ENCODE measurements around the gene QTRT2. TPM values are rescaled to one million over a fixed set of nuclear protein-coding genes. Genes with fewer than 3 reads are reported as not detected.

Gene QTRT2
- polyA plus RNA-seq, 2 of the 4 experiments (the other 2 are of a cell fraction), result 23.5 to 33.9 TPM

DNA sequence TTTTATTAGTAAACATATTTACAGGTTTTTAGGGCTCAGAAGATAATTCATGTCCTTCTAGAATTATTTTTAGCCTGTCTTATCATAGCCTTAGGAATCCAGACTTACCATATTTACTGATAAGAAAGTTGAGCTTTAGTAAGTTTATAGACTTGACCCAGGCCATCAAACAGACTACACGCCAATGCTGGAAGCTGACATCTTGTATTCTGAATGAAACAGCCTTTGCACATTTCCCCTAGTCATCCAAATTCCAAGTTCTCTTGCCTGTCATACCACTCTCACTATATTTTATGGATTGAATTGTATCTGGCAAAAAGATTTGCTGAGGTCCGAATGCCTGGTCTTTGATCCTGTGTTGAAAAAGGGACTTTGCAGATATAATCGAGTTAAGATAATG is 63.7 kb downstream of the QTRT2 start:
- FAIRE-seq, result no peak
- TF ChIP-seq SMC3 (IDR thresholded peaks at IDR 0.05), result no peak
- TF ChIP-seq EHF (CRISPR knock-in tag; IDR thresholded peaks at IDR 0.05), result no peak
- TF ChIP-seq, protein P1, sequence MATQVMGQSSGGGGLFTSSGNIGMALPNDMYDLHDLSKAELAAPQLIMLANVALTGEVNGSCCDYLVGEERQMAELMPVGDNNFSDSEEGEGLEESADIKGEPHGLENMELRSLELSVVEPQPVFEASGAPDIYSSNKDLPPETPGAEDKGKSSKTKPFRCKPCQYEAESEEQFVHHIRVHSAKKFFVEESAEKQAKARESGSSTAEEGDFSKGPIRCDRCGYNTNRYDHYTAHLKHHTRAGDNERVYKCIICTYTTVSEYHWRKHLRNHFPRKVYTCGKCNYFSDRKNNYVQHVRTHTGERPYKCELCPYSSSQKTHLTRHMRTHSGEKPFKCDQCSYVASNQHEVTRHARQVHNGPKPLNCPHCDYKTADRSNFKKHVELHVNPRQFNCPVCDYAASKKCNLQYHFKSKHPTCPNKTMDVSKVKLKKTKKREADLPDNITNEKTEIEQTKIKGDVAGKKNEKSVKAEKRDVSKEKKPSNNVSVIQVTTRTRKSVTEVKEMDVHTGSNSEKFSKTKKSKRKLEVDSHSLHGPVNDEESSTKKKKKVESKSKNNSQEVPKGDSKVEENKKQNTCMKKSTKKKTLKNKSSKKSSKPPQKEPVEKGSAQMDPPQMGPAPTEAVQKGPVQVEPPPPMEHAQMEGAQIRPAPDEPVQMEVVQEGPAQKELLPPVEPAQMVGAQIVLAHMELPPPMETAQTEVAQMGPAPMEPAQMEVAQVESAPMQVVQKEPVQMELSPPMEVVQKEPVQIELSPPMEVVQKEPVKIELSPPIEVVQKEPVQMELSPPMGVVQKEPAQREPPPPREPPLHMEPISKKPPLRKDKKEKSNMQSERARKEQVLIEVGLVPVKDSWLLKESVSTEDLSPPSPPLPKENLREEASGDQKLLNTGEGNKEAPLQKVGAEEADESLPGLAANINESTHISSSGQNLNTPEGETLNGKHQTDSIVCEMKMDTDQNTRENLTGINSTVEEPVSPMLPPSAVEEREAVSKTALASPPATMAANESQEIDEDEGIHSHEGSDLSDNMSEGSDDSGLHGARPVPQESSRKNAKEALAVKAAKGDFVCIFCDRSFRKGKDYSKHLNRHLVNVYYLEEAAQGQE (IDR thresholded peaks at IDR 0.05), result no peak
- no peak for TF ChIP-seq RARB (CRISPR knock-in tag; IDR thresholded peaks at IDR 0.05)
- TF ChIP-seq, protein P2, sequence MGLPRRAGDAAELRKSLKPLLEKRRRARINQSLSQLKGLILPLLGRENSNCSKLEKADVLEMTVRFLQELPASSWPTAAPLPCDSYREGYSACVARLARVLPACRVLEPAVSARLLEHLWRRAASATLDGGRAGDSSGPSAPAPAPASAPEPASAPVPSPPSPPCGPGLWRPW (IDR thresholded peaks at IDR 0.05), result no peak
- no peak for TF ChIP-seq RCOR1 (IDR thresholded peaks at IDR 0.05; ENCODE audit: low read depth, low read length)
- TF ChIP-seq, protein P3, sequence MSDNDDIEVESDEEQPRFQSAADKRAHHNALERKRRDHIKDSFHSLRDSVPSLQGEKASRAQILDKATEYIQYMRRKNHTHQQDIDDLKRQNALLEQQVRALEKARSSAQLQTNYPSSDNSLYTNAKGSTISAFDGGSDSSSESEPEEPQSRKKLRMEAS (IDR thresholded peaks at IDR 0.05), result no peak
- no peak for ATAC-seq
- no peak overlapping the region for H3K4me2 ChIP-seq
- no peak overlapping the region for H3K27ac ChIP-seq
- no peak for DNase-seq (ENCODE audit: low read depth in 1 of 2, low spot score in 1 of 2)
- H3K4me1 ChIP-seq, result no peaks in the 10 kb centered on the region
- H3K9me3 ChIP-seq, result no peaks in the 10 kb centered on the region
- no peak overlapping the region for H3K4me3 ChIP-seq
- ChIA-PET POLR2A (no interaction called here), CTCF (no interaction called here)
- WGBS (ENCODE audit: missing lambda C conversion rate), result 82% methylated on average over 3 of the region's 3 CpGs

DNA sequence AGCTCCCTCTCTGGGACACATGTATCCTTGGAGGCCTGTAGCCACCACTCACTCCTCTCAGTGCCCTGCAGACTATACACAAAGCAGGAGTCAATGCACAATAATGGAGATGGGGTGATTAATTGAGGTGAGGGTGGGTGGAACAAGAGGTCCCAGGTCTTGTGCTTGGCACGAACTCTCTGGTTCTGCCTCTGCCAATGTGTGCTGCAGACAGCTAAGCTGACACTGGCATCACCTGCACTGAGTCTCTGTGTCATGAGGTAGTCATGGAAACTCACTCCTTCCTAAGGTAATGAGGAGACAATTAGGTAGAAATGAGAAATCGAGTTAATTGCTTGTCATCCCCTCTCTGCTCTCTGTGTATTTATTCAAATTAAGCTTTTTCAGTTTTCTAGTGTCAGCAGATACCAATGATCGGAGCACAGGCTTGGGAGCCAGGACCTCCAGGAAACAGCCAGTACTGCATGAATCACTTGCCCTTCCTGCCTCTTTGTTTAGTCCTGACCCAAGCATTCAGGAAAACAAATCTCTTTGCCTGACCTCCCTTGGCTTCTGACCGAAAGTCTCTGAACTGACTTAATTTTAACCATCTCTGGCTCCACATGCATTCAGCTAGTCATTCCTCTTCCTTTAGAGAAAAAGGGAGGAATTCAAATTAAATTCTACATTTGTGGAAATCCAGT is 65.6 kb downstream of the QTRT2 start:
- H3K4me1 ChIP-seq, result no peaks in the 10 kb centered on the region
- no peak for TF ChIP-seq HOXB13 (CRISPR knock-in tag; IDR thresholded peaks at IDR 0.05; ENCODE audit: low read depth)
- no peak for TF ChIP-seq FOSB (CRISPR knock-in tag; IDR thresholded peaks at IDR 0.05)
- TF ChIP-seq, protein P4, sequence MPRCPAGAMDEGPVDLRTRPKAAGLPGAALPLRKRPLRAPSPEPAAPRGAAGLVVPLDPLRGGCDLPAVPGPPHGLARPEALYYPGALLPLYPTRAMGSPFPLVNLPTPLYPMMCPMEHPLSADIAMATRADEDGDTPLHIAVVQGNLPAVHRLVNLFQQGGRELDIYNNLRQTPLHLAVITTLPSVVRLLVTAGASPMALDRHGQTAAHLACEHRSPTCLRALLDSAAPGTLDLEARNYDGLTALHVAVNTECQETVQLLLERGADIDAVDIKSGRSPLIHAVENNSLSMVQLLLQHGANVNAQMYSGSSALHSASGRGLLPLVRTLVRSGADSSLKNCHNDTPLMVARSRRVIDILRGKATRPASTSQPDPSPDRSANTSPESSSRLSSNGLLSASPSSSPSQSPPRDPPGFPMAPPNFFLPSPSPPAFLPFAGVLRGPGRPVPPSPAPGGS (IDR thresholded peaks at IDR 0.05), result no peak
- TF ChIP-seq, protein P5, sequence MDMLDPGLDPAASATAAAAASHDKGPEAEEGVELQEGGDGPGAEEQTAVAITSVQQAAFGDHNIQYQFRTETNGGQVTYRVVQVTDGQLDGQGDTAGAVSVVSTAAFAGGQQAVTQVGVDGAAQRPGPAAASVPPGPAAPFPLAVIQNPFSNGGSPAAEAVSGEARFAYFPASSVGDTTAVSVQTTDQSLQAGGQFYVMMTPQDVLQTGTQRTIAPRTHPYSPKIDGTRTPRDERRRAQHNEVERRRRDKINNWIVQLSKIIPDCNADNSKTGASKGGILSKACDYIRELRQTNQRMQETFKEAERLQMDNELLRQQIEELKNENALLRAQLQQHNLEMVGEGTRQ (IDR thresholded peaks at IDR 0.05), result no peak
- no peak for TF ChIP-seq KDM5A (IDR thresholded peaks at IDR 0.05)
- no peak for TF ChIP-seq MAFK (IDR thresholded peaks at IDR 0.05; ENCODE audit: partially characterized antibody)
- TF ChIP-seq ZNF302 (CRISPR knock-in tag; IDR thresholded peaks at IDR 0.05), result no peak
- no peak for TF ChIP-seq TFCP2L1 (CRISPR knock-in tag; IDR thresholded peaks at IDR 0.05)
- TF ChIP-seq RARB (CRISPR knock-in tag; IDR thresholded peaks at IDR 0.05), result no peak
- POLR2A ChIA-PET, result no interaction called here
- H3K9me3 ChIP-seq, result no peaks in the 10 kb centered on the region
- 51% methylated on average over 4 of the region's 4 CpGs for WGBS (ENCODE audit: missing lambda C conversion rate)
- CTCF ChIA-PET, result interaction anchor here (0.6 kb wide), 1 partner anchor 378 kb away, joined by 3 read pairs; no protein-coding TSS in a partner anchor
- FAIRE-seq (no peak), ATAC-seq (0 out of 6 replicates have a peak, but pooled peaks of 1 of the 2 experiments have one; percentile 22), DNase-seq (ENCODE audit: low read depth in 1 of 2, low spot score in 1 of 2) (no peak)
- no peak overlapping the region for H3K27ac ChIP-seq
- no peak overlapping the region for H3K4me2 ChIP-seq
- no peak overlapping the region for H3K4me3 ChIP-seq

DNA sequence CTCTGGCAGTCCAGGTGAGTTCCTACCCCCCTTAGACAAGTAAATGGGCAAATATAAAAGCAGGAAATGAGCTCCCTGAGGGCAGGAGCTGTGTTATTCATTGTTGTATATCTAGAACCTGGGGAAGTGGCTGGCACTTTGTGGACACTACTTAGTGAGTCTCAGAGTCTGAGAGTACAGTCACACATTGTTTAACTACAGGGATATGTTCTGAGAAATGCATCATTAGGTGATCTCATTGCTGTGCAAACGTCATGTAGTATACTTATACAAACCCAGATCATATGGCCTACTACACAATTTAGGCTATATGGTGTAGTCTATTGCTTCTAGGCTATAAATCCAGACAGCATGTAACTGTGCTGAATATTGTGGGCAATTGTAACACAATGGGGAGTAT is 69.9 kb downstream of the QTRT2 start:
- ChIA-PET CTCF (no interaction called here), POLR2A (no interaction called here)
- no peak overlapping the region for H3K4me3 ChIP-seq
- ATAC-seq (no peak), DNase-seq (ENCODE audit: low read depth in 1 of 2, low spot score in 1 of 2) (no peak), FAIRE-seq (no peak)
- H3K9me3 ChIP-seq, result no peaks in the 10 kb centered on the region
- TF ChIP-seq EHF (CRISPR knock-in tag; IDR thresholded peaks at IDR 0.05), result no peak
- no peak for TF ChIP-seq NPAS2 (CRISPR knock-in tag; IDR thresholded peaks at IDR 0.05; ENCODE audit: borderline replicate concordance)
- TF ChIP-seq TFCP2L1 (CRISPR knock-in tag; IDR thresholded peaks at IDR 0.05), result no peak
- no peak for TF ChIP-seq KDM5A (IDR thresholded peaks at IDR 0.05)
- TF ChIP-seq ZC3H11A (IDR thresholded peaks at IDR 0.05), result no peak
- TF ChIP-seq HEYL (CRISPR knock-in tag; IDR thresholded peaks at IDR 0.05), result no peak
- TF ChIP-seq JUN (IDR thresholded peaks at IDR 0.05), result no peak
- TF ChIP-seq HOXB5 (CRISPR knock-in tag; IDR thresholded peaks at IDR 0.05), result no peak
- TF ChIP-seq CHD4 (IDR thresholded peaks at IDR 0.05; ENCODE audit: borderline replicate concordance), result no peak
- no peak for TF ChIP-seq FOSB (CRISPR knock-in tag; IDR thresholded peaks at IDR 0.05)
- TF ChIP-seq HOXA7 (CRISPR knock-in tag; IDR thresholded peaks at IDR 0.05), result no peak
- no peak for TF ChIP-seq RAD21 (conservative IDR thresholded peaks at IDR 0.05 in 1 of 2, IDR thresholded peaks at IDR 0.05 in 1 of 2)
- TF ChIP-seq HOXB13 (CRISPR knock-in tag; IDR thresholded peaks at IDR 0.05; ENCODE audit: low read depth), result no peak
- no peak for TF ChIP-seq GATA3 (IDR thresholded peaks at IDR 0.05; ENCODE audit: borderline replicate concordance)
- no peaks in the 10 kb centered on the region for H3K4me1 ChIP-seq
- no peak overlapping the region for H3K27ac ChIP-seq
- no peak overlapping the region for H3K4me2 ChIP-seq
- WGBS (ENCODE audit: missing lambda C conversion rate), result 7% methylated on average over 1 of the region's 1 CpG

All from A549 (cell line).